ENCODE results near the gene ANKH.
"Not testable (repeated sequence)": the region's sequence is repeated elsewhere in the genome, so short reads cannot be mapped to it uniquely, and the experiment has no call there.

The ANKH gene

DNA sequence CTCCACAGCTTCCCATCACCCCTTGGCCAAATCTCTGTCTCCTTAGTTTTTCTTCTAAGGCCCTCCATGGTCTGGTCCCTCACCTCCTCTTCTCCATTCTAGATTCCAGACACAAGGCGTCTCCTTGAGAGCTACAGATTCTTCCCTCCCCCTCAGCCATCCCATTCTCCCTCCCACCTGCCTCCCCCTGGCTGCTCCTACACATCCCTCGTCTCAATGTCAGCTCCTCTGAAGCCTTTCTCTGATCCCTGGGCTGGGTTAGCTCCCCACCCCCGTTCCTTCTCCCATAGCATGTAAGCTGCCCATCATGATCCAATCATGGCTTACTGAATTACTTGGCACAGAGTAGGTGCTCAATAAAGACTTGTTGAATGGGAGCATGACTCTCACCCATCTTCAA is 69.0 kb downstream of the ANKH start:
- DNase-seq (ENCODE audit: low spot score) (no peak), ATAC-seq (ENCODE audit: low read depth) (no peak)
- Histone ChIP-seq H3K36me3 (ENCODE audit: low read depth) (no peaks in the 10 kb centered on the region), H3K4me3 (ENCODE audit: severe bottlenecking) (no peak overlapping the region), H3K4me1 (ENCODE audit: insufficient read depth, poor library complexity, severe bottlenecking) (no peaks in the 10 kb centered on the region), H3K27ac (ENCODE audit: poor library complexity, severe bottlenecking) (no peak overlapping the region), H3K9me3 (ENCODE audit: severe bottlenecking) (no peaks in the 10 kb centered on the region), H3K27me3 (ENCODE audit: insufficient read depth, poor library complexity, severe bottlenecking) (no peaks in the 10 kb centered on the region)
- TF ChIP-seq, protein P1, sequence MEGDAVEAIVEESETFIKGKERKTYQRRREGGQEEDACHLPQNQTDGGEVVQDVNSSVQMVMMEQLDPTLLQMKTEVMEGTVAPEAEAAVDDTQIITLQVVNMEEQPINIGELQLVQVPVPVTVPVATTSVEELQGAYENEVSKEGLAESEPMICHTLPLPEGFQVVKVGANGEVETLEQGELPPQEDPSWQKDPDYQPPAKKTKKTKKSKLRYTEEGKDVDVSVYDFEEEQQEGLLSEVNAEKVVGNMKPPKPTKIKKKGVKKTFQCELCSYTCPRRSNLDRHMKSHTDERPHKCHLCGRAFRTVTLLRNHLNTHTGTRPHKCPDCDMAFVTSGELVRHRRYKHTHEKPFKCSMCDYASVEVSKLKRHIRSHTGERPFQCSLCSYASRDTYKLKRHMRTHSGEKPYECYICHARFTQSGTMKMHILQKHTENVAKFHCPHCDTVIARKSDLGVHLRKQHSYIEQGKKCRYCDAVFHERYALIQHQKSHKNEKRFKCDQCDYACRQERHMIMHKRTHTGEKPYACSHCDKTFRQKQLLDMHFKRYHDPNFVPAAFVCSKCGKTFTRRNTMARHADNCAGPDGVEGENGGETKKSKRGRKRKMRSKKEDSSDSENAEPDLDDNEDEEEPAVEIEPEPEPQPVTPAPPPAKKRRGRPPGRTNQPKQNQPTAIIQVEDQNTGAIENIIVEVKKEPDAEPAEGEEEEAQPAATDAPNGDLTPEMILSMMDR (IDR thresholded peaks at IDR 0.05; ENCODE audit: poor library complexity, severe bottlenecking) = no peak

DNA sequence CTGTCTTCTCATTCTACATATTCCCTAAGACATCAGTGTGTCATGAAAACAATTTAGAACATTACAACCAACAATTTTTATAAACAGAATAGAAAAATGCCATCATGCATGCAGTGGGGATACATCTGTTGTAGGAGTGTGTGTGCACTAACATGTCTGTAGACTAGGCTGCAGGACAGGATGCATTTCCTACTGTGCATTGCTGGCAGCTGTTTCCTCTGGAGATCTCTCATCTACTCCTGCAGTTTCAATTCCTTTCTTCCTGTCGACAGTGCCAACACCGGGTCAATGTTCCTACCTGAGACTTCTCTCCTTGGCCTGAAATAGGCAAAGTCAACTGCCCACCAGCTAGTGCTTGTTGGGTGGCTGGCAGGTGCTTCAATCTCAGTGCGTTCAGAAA is 69.8 kb downstream of the ANKH start:
- Histone ChIP-seq H3K27ac (ENCODE audit: poor library complexity, severe bottlenecking) (no peak overlapping the region), H3K4me1 (ENCODE audit: insufficient read depth, poor library complexity, severe bottlenecking) (no peaks in the 10 kb centered on the region)
- ATAC-seq (ENCODE audit: low read depth) = no peak

DNA sequence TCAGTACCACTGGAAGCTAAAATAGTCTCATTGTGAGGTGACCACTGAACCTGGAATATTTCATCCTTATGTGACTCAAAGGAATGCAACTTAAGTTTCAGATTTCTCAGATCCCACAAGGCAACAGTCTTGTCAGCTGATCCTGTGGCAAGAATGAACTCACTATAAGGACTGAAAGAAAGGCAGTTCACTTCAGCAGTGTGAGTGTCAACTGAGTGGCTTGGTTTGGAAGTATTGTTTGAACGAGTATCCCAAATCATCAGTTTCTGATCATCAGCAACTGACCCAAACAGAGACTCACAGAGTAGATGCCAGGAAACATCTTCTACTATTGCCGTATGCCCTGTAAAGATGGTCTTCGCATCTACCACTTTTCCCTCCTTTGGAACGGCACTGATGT is 74.2 kb downstream of the ANKH start:
- not testable (repeated sequence) for H3K4me3 ChIP-seq (ENCODE audit: severe bottlenecking); H3K36me3 ChIP-seq (ENCODE audit: low read depth); H3K27ac ChIP-seq (ENCODE audit: poor library complexity, severe bottlenecking); DNase-seq (ENCODE audit: low spot score); H3K27me3 ChIP-seq (ENCODE audit: insufficient read depth, poor library complexity, severe bottlenecking); ATAC-seq (ENCODE audit: low read depth); H3K4me1 ChIP-seq (ENCODE audit: insufficient read depth, poor library complexity, severe bottlenecking); H3K9me3 ChIP-seq (ENCODE audit: severe bottlenecking)

More for the DNA sequence above, 69.8 kb downstream of the ANKH start:
- H3K36me3 ChIP-seq (ENCODE audit: low read depth) = no peaks in the 10 kb centered on the region
- TF ChIP-seq, protein P1 (IDR thresholded peaks at IDR 0.05; ENCODE audit: poor library complexity, severe bottlenecking) = no peak
- no peaks in the 10 kb centered on the region for H3K9me3 ChIP-seq (ENCODE audit: severe bottlenecking)
- H3K4me3 ChIP-seq (ENCODE audit: severe bottlenecking) = no peak overlapping the region
- H3K27me3 ChIP-seq (ENCODE audit: insufficient read depth, poor library complexity, severe bottlenecking) = no peaks in the 10 kb centered on the region
- DNase-seq (ENCODE audit: low spot score) = no peak

DNA sequence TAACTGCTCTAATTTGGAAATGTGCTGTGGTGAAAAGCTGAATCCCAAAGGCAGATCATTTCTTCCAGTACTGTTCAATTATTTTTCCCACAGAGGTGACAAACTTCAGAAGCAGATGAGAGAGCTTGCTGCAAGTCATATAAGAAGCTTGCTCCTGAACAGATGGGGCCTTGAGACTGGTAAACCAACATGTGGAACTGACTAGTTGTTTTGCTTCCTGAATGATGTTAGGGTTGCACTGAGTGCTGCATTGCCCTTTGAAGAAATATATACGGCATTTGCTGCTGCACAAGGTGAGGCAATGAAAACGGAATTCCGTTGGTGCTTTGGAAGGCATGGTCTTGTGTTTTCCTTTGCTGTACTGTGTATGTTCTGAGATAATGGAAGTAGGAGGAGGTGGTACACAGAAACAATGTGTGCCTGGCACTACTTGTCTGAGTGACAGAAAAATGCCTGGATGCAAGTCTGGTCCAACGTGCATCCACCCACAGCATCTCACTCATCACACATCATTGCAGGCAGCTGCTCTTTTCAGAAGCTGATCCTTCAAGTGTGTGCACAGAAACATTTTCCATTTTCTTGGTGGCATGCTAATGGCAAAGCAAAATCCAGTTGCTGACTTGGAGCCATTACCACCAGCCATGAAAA is 76.9 kb downstream of the ANKH start:
- TF ChIP-seq, protein P1 (IDR thresholded peaks at IDR 0.05; ENCODE audit: poor library complexity, severe bottlenecking) = no peak
- H3K4me3 ChIP-seq (ENCODE audit: severe bottlenecking) = no peak overlapping the region
- H3K27me3 ChIP-seq (ENCODE audit: insufficient read depth, poor library complexity, severe bottlenecking) = no peaks in the 10 kb centered on the region
- no peaks in the 10 kb centered on the region for H3K4me1 ChIP-seq (ENCODE audit: insufficient read depth, poor library complexity, severe bottlenecking)
- ATAC-seq (ENCODE audit: low read depth) (no peak), DNase-seq (ENCODE audit: low spot score) (no peak)
- H3K9me3 ChIP-seq (ENCODE audit: severe bottlenecking) = no peaks in the 10 kb centered on the region
- H3K27ac ChIP-seq (ENCODE audit: poor library complexity, severe bottlenecking) = no peak overlapping the region
- no peaks in the 10 kb centered on the region for H3K36me3 ChIP-seq (ENCODE audit: low read depth)

DNA sequence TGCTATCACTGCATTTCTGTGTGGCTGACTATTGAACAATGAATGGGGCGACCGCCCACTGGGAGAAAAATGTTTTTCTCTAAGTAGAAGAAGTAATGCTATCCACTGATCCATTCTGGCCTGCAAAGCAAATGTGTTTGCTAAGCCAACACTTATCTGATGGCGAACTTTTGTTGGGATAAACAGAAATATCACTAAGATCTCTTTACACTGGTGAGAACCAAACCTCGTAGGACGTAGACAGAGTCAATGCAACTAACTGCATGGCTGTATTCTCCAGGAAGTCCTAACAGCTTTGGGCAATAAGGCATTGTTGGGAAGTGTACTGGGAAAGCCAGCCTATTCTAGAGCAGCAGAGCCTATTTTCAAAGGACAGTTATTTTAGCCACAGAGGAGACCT is 77.7 kb downstream of the ANKH start:
- TF ChIP-seq, protein P1 (IDR thresholded peaks at IDR 0.05; ENCODE audit: poor library complexity, severe bottlenecking) = no peak
- Histone ChIP-seq H3K27ac (ENCODE audit: poor library complexity, severe bottlenecking) (no peak overlapping the region), H3K36me3 (ENCODE audit: low read depth) (no peaks in the 10 kb centered on the region), H3K27me3 (ENCODE audit: insufficient read depth, poor library complexity, severe bottlenecking) (no peaks in the 10 kb centered on the region), H3K4me3 (ENCODE audit: severe bottlenecking) (no peak overlapping the region), H3K4me1 (ENCODE audit: insufficient read depth, poor library complexity, severe bottlenecking) (no peaks in the 10 kb centered on the region), H3K9me3 (ENCODE audit: severe bottlenecking) (no peaks in the 10 kb centered on the region)
- DNase-seq (ENCODE audit: low spot score) (no peak), ATAC-seq (ENCODE audit: low read depth) (no peak)

Data from RWPE2 (cell line).